Stimulated activated memory B cell treated with anti-CD40 and anti-IgM and Interleukin-4, amounts not matched to agents 10 μg/mL and 1 μg/mL and 100 μg/mL, for 72 hours (primary cell): ENCODE data around the gene MICAL2.

Experiments used
- ATAC-seq: fragments of 150-1000 bp; cut with Tn5 transposase; 2 replicates; pipeline ENCODE4 v1.10.0; 2021
- H3K27ac Mint-ChIP-seq: one replicate; pipeline ENCODE4 v1.8.0; 2022; ENCODE audit warnings: mild to moderate bottlenecking, mixed read lengths
- H3K27me3 Mint-ChIP-seq: one replicate; pipeline ENCODE4 v1.8.0; 2022; ENCODE audit warnings: mixed read lengths
- H3K36me3 Mint-ChIP-seq: one replicate; pipeline ENCODE4 v1.8.0; 2022; ENCODE audit warnings: mixed read lengths
- H3K4me1 Mint-ChIP-seq: one replicate; pipeline ENCODE4 v1.8.0; 2022; ENCODE audit warnings: mixed read lengths
- H3K4me3 Mint-ChIP-seq: one replicate; pipeline ENCODE4 v1.8.0; 2022; ENCODE audit warnings: mild to moderate bottlenecking, moderate library complexity, mixed read lengths
- H3K9me3 Mint-ChIP-seq: one replicate; pipeline ENCODE4 v1.8.0; 2022; ENCODE audit warnings: mixed read lengths

Gene MICAL2

GRCh38 chr11:12210200-12210599 lies 99.8 kb downstream of the MICAL2 start:
- Mint-ChIP-seq H3K36me3 (no peaks in the 10 kb centered on the region), H3K27ac (no peak overlapping the region), H3K9me3 (no peaks in the 10 kb centered on the region), H3K27me3 (peaks cover 32% of the 10 kb centered on the region), H3K4me1 (peaks cover 12% of the 10 kb centered on the region), H3K4me3 (no peak overlapping the region)
- ATAC-seq, result no peak

GRCh38 chr11:12211331-12212065 lies 101.1 kb downstream of the MICAL2 start:
- Mint-ChIP-seq H3K9me3 (no peaks in the 10 kb centered on the region), H3K4me3 (no peak overlapping the region), H3K36me3 (no peaks in the 10 kb centered on the region), H3K27me3 (peaks cover 29% of the 10 kb centered on the region), H3K4me1 (peaks cover 15% of the 10 kb centered on the region), H3K27ac (no peak overlapping the region)
- ATAC-seq, result peak; percentile 71

- H3K27ac Mint-ChIP-seq, result no peak overlapping the region
- peaks cover 15% of the 10 kb centered on the region for H3K4me1 Mint-ChIP-seq
- no peak overlapping the region for H3K4me3 Mint-ChIP-seq
- H3K27me3 Mint-ChIP-seq, result peaks cover 26% of the 10 kb centered on the region
- no peak for ATAC-seq
- H3K36me3 Mint-ChIP-seq, result no peaks in the 10 kb centered on the region
- no peaks in the 10 kb centered on the region for H3K9me3 Mint-ChIP-seq
Measured at GRCh38 chr11:12212174-12212820, 101.9 kb downstream of the MICAL2 start.

DNA sequence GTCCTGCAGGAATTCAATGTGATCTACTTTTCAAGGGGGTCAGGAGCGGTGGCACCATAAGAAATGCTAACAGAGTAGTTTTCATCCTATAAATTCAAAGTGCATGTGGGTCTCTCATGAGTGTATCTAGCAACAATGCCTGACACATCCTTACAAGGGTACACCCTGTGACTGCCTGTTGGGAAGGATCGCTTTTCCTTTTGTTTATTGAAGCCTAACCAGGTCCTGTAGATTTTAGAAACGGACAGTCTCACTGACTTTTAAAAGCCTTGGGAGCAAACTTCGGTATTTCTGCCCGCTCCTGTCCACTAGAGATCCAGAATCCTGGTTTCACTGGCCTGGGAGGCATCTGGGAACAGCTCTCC lies 102.4 kb downstream of the MICAL2 start:
- Mint-ChIP-seq H3K4me3 (no peak overlapping the region), H3K27ac (no peak overlapping the region), H3K4me1 (peaks cover 15% of the 10 kb centered on the region), H3K27me3 (peaks cover 30% of the 10 kb centered on the region), H3K9me3 (no peaks in the 10 kb centered on the region), H3K36me3 (no peaks in the 10 kb centered on the region)
- ATAC-seq, result no peak

DNA sequence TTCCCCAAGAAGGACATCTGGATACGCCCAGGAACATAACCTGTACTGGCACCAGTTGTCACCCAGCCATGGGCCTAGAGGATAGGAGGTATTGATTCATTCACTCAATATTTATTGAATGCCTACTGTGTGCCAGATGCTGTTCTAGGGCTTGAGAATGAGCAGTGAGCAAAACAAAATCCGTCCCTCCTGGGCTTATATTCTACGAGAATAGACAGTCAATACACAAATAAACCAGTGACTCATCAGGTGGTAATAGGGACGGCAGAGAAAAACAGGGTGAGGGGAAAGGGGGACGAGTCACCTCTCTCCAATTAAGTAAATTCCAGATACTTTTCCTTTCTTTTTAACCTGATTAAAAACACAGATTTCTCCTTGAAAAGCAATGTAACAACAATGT lies 103.5 kb downstream of the MICAL2 start:
- Mint-ChIP-seq H3K9me3 (no peaks in the 10 kb centered on the region), H3K27ac (no peak overlapping the region), H3K36me3 (no peaks in the 10 kb centered on the region), H3K27me3 (peaks cover 37% of the 10 kb centered on the region), H3K4me1 (peaks cover 15% of the 10 kb centered on the region), H3K4me3 (no peak overlapping the region)
- no peak for ATAC-seq

DNA sequence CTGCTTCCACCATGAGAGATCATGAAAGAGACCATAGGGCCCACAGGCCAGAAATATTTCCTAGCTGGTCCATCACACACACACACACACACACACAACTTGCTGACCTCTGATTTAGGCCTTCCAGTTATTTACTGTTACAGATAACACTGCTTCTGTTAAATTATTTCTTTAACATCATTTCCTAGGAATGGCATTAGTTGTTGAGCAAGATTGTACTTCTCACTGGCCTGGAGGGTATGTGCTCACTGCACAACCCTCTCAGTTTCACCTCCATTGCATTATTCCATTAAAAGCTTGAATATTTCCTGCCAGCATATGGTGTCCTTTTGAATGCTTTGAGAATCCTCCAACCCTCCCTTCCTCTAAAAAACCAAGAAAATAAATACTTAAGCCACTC lies 104.4 kb downstream of the MICAL2 start:
- Mint-ChIP-seq H3K4me1 (peaks cover 15% of the 10 kb centered on the region), H3K27ac (no peak overlapping the region), H3K36me3 (no peaks in the 10 kb centered on the region), H3K9me3 (no peaks in the 10 kb centered on the region), H3K27me3 (peaks cover 31% of the 10 kb centered on the region), H3K4me3 (no peak overlapping the region)
- no peak for ATAC-seq

DNA sequence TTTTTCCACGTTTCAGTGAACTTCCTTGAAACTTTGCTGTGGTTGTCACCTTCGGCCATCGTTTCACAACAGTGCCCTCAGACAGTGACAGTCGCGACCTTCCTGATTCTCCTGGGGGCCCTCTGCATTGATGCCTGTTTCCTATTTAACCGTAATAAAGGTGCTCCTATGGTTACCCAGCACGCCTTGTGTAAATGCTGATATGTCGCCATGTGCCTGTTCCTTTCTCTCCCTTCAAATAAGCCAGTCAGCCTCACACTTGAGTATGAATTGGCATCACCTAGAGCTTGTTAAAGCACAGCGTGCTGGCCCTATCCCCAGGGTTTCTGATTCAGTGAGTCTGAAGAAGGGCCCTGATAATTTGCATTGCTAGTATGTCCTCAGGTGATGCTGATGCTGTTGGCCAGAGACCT lies 104.8 kb downstream of the MICAL2 start:
- H3K27ac Mint-ChIP-seq, result no peak overlapping the region
- no peaks in the 10 kb centered on the region for H3K36me3 Mint-ChIP-seq
- peaks cover 31% of the 10 kb centered on the region for H3K27me3 Mint-ChIP-seq
- H3K4me3 Mint-ChIP-seq, result no peak overlapping the region
- ATAC-seq, result no peak
- peaks cover 15% of the 10 kb centered on the region for H3K4me1 Mint-ChIP-seq
- H3K9me3 Mint-ChIP-seq, result no peaks in the 10 kb centered on the region

GRCh38 chr11:12216041-12216451 lies 105.7 kb downstream of the MICAL2 start:
- peaks cover 34% of the 10 kb centered on the region for H3K27me3 Mint-ChIP-seq
- H3K9me3 Mint-ChIP-seq, result no peaks in the 10 kb centered on the region
- no peak overlapping the region for H3K27ac Mint-ChIP-seq
- no peak overlapping the region for H3K4me3 Mint-ChIP-seq
- H3K4me1 Mint-ChIP-seq, result peaks cover 14% of the 10 kb centered on the region
- no peak for ATAC-seq
- no peaks in the 10 kb centered on the region for H3K36me3 Mint-ChIP-seq

GRCh38 chr11:12216671-12217374 lies 106.4 kb downstream of the MICAL2 start:
- Mint-ChIP-seq H3K27ac (no peak overlapping the region), H3K9me3 (no peaks in the 10 kb centered on the region), H3K27me3 (peaks cover 40% of the 10 kb centered on the region), H3K4me3 (no peak overlapping the region), H3K36me3 (no peaks in the 10 kb centered on the region), H3K4me1 (peaks cover 8% of the 10 kb centered on the region)
- no peak for ATAC-seq

GRCh38 chr11:12217879-12218278 lies 107.5 kb downstream of the MICAL2 start:
- Mint-ChIP-seq H3K27ac (no peak overlapping the region), H3K9me3 (no peaks in the 10 kb centered on the region), H3K4me3 (no peak overlapping the region)

DNA sequence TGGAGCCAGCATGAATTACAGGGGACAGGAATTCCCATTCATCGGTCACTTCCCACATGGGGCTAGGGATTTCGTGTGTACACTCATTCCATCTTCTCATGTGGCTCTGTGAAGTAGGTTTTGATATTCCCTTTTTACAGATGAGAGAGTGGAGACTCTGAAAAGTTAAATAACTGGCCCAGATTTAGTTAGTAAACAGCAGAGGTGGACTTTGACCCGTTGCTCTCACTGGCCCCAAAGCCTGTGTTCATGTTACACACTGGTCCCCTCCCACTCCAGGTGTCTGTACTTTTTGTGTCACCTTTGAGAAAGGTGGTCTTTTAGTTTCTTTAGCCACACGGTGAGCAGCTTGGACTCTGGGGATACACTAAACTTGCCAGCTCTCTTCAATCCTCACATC lies 108.5 kb downstream of the MICAL2 start:
- ATAC-seq, result no peak
- H3K27me3 Mint-ChIP-seq, result peaks cover 30% of the 10 kb centered on the region
- no peak overlapping the region for H3K27ac Mint-ChIP-seq
- H3K9me3 Mint-ChIP-seq, result no peaks in the 10 kb centered on the region
- no peak overlapping the region for H3K4me3 Mint-ChIP-seq
- peaks cover 8% of the 10 kb centered on the region for H3K4me1 Mint-ChIP-seq
- H3K36me3 Mint-ChIP-seq, result no peaks in the 10 kb centered on the region

More at GRCh38 chr11:12217879-12218278, 107.5 kb downstream of the MICAL2 start:
- peaks cover 36% of the 10 kb centered on the region for H3K27me3 Mint-ChIP-seq
- peaks cover 8% of the 10 kb centered on the region for H3K4me1 Mint-ChIP-seq
- no peaks in the 10 kb centered on the region for H3K36me3 Mint-ChIP-seq
- ATAC-seq, result no peak

DNA sequence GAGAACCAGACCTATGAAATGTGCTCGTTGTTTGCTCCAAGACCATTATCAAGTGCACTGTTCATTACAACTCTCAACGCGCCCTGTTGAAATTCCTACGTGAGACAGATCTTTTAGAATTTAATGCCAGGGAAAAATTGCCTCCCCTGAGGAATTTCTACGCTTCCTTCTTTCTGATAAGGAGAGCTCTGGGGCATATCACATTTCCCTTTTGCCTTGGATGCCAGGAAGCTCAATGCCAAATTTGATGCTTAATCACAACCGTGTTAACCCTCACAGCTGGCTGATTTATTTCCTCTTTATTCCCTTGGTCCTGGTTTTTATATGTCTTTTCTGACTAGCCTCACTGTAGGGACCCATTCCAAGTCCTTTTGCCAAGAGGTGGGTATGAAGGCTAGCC lies 109.4 kb downstream of the MICAL2 start:
- peaks cover 17% of the 10 kb centered on the region for H3K4me1 Mint-ChIP-seq
- no peak overlapping the region for H3K27ac Mint-ChIP-seq
- no peak for ATAC-seq
- H3K36me3 Mint-ChIP-seq, result no peaks in the 10 kb centered on the region
- no peak overlapping the region for H3K4me3 Mint-ChIP-seq
- H3K9me3 Mint-ChIP-seq, result no peaks in the 10 kb centered on the region
- peaks cover 30% of the 10 kb centered on the region for H3K27me3 Mint-ChIP-seq

DNA sequence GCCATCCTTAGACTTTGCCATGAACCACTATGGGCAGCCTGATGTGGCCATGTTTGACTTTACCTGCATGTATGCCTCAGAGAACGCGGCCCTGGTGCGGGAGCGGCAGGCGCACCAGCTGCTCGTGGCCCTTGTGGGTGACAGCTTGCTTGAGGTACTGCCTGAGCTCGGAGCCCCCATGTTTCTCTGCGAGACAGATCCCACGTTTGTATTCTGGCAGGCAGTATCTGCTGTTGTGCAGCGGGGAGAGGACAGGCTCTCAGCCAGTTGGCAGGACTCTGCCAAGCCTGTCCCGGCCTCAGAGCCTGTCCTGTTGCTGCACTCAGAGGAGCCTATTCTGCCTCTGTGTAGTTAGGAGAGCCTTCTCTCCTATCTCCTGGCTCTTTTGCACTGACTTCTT lies 109.9 kb downstream of the MICAL2 start:
- H3K9me3 Mint-ChIP-seq, result no peaks in the 10 kb centered on the region
- peaks cover 13% of the 10 kb centered on the region for H3K4me1 Mint-ChIP-seq
- no peak for ATAC-seq
- no peak overlapping the region for H3K4me3 Mint-ChIP-seq
- no peak overlapping the region for H3K27ac Mint-ChIP-seq
- H3K27me3 Mint-ChIP-seq, result peaks cover 30% of the 10 kb centered on the region
- H3K36me3 Mint-ChIP-seq, result no peaks in the 10 kb centered on the region

GRCh38 chr11:12221051-12221535 lies 110.7 kb downstream of the MICAL2 start:
- Mint-ChIP-seq H3K27ac (no peak overlapping the region), H3K4me1 (peaks cover 11% of the 10 kb centered on the region)

DNA sequence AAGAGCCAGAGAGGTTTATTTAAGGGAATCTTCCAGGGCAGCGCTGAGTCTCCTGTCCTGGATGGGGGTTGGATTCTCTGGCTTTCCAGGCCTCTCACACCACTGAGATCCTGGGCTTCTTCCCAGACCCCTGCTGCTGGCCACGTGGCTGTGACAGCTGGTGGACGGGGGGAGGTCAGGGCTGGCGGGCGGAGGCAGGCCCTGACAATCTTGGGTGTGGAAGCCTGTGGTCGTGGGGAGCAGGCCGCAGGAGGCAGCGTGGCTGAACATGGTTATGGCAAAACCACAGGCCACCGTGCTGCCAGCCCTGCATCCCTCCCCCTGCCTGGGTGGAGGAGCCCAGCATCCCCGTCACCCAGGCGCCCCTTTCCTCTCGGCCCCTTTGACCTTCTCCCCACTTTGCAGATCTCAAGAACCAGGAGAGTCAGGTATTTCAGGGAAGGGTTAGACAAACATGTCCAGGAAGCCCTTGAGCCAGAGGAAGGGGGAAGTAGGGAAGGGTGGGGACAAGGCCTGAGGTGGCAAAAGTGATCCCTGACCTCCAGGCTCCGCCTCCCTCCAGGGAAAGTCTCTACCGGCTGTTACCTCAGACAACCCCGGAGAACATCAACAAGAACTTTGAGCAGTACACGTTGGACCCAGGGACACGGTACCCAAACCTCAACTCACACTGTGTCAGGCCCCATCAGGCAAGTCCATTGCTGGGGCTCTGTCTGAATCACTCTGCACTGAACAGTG lies 111.8 kb downstream of the MICAL2 start:
- H3K4me3 Mint-ChIP-seq, result no peak overlapping the region
- no peaks in the 10 kb centered on the region for H3K36me3 Mint-ChIP-seq
- no peaks in the 10 kb centered on the region for H3K9me3 Mint-ChIP-seq
- H3K4me1 Mint-ChIP-seq, result peaks cover 11% of the 10 kb centered on the region
- H3K27ac Mint-ChIP-seq, result no peak overlapping the region
- peaks cover 25% of the 10 kb centered on the region for H3K27me3 Mint-ChIP-seq
- no peak for ATAC-seq

More at GRCh38 chr11:12221051-12221535, 110.7 kb downstream of the MICAL2 start:
- Mint-ChIP-seq H3K36me3 (no peaks in the 10 kb centered on the region), H3K27me3 (peaks cover 30% of the 10 kb centered on the region), H3K4me3 (no peak overlapping the region), H3K9me3 (no peaks in the 10 kb centered on the region)
- ATAC-seq, result no peak
